Uterus (tissue), 2 donors: ENCODE data around the gene AXDND1.

Source experiments
- POLR2A ChIP-seq, 2 donors: fragments of 450-650 bp; IDR thresholded peaks; one replicate each; pipeline ENCODE4 v1.6.1; 2016; ENCODE audit warnings: antibody characterized with exemption in 2 of 2, mild to moderate bottlenecking in 1 of 2, moderate library complexity in 1 of 2
- TF ChIP-seq, protein P1 (sequence below), 4 experiments: fragments of 200-600 bp in 2 of 4; fragments of 450-650 bp in 2 of 4; sonication (generic) in 2 of 4; IDR thresholded peaks; one replicate each; pipeline ENCODE4 v1.5.1; 2016 to 2019; ENCODE audit warnings: antibody characterized with exemption in 4 of 4, mild to moderate bottlenecking in 2 of 4, moderate library complexity in 1 of 4

DNA sequence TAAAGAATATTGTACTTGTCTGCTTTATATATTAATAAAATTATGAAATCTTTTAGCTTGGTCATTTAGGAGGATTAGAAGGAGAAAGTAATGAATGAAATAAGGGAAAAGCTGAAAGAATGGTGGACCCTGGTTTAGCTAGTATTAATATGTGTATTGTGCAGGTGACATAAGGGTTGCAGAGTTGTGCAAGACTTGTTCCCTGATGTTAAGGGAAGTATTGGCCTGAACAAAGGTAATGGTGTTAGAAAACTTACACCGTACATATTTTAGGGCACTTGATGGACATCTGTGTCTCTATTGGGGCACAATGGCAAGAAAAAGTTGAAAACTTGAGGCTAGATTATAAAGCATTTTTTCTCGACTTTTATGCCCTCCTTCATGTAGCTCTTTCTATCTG is 39.9 kb upstream of the AXDND1 start:
- TF ChIP-seq, protein P1, sequence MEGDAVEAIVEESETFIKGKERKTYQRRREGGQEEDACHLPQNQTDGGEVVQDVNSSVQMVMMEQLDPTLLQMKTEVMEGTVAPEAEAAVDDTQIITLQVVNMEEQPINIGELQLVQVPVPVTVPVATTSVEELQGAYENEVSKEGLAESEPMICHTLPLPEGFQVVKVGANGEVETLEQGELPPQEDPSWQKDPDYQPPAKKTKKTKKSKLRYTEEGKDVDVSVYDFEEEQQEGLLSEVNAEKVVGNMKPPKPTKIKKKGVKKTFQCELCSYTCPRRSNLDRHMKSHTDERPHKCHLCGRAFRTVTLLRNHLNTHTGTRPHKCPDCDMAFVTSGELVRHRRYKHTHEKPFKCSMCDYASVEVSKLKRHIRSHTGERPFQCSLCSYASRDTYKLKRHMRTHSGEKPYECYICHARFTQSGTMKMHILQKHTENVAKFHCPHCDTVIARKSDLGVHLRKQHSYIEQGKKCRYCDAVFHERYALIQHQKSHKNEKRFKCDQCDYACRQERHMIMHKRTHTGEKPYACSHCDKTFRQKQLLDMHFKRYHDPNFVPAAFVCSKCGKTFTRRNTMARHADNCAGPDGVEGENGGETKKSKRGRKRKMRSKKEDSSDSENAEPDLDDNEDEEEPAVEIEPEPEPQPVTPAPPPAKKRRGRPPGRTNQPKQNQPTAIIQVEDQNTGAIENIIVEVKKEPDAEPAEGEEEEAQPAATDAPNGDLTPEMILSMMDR (IDR thresholded peaks at IDR 0.05): no peak
- TF ChIP-seq POLR2A (IDR thresholded peaks at IDR 0.05): no peak
